ACC112 (cell line): ENCODE measurements around the gene HEYL.
"Not testable (repeated sequence)": the region's sequence is repeated elsewhere in the genome, so short reads cannot be mapped to it uniquely, and the experiment has no call there.

Experiments
- H2AFZ ChIP-seq: fragments of 200-600 bp; sonication (generic); one replicate; pipeline ENCODE4 v1.6.0; 2017; ENCODE audit warnings: antibody characterized with exemption, low read length; ENCODE audit not compliant: unreplicated experiment
- H3K27ac ChIP-seq: fragments of 200-600 bp; sonication (generic); 2 replicates; pipeline ENCODE4 v1.5.1; 2014; ENCODE audit warnings: low read depth, mild to moderate bottlenecking, antibody characterized with exemption, low read length, moderate library complexity
- H3K27me3 ChIP-seq: fragments of 200-600 bp; sonication (generic); 2 replicates; pipeline ENCODE4 v1.6.1; 2014; ENCODE audit warnings: mild to moderate bottlenecking, antibody characterized with exemption, low read length, moderate library complexity, mixed read lengths; ENCODE audit not compliant: insufficient read depth
- H3K36me3 ChIP-seq: fragments of 200-600 bp; sonication (generic); 2 replicates; pipeline ENCODE4 v1.6.1; 2016; ENCODE audit warnings: mild to moderate bottlenecking, antibody characterized with exemption, low read length, moderate library complexity, mixed read lengths; ENCODE audit not compliant: insufficient read depth
- H3K4me1 ChIP-seq: fragments of 200-600 bp; sonication (generic); one replicate; pipeline ENCODE4 v1.6.1; 2016; ENCODE audit warnings: low read length, mixed read lengths; ENCODE audit not compliant: insufficient read depth, unreplicated experiment, control insufficient read depth
- H3K4me3 ChIP-seq: fragments of 200-600 bp; sonication (generic); 2 replicates; pipeline ENCODE4 v1.5.1; 2014; ENCODE audit warnings: mild to moderate bottlenecking, low read depth, low read length
- H3K79me2 ChIP-seq: fragments of 200-600 bp; sonication (generic); one replicate; pipeline ENCODE4 v1.6.0; 2016; ENCODE audit warnings: low read length; ENCODE audit not compliant: control insufficient read depth, unreplicated experiment, insufficient read depth

The HEYL gene

GRCh38 chr1:39609618-39610331, 29.7 kb downstream of the HEYL start:
- H3K36me3 ChIP-seq, result no peaks in the 10 kb centered on the region
- peaks cover 5% of the 10 kb centered on the region for H3K4me1 ChIP-seq
- no peaks in the 10 kb centered on the region for H3K79me2 ChIP-seq
- no peak overlapping the region for H3K27ac ChIP-seq
- H2AFZ ChIP-seq, result no peak overlapping the region
- H3K4me3 ChIP-seq, result no peak overlapping the region
- H3K27me3 ChIP-seq, result no peaks in the 10 kb centered on the region

- H3K27me3 ChIP-seq, result no peaks in the 10 kb centered on the region
Observed at GRCh38 chr1:39608921-39609320, 30.5 kb downstream of the HEYL start.

GRCh38 chr1:39603677-39604076, 35.8 kb downstream of the HEYL start:
- not testable (repeated sequence) for H3K27ac ChIP-seq, H3K79me2 ChIP-seq, H2AFZ ChIP-seq, H3K4me1 ChIP-seq, H3K4me3 ChIP-seq, H3K36me3 ChIP-seq, H3K27me3 ChIP-seq

More at GRCh38 chr1:39608921-39609320, 30.5 kb downstream of the HEYL start:
- H3K27ac ChIP-seq, result no peak overlapping the region
- H3K4me3 ChIP-seq, result no peak overlapping the region
- H3K79me2 ChIP-seq, result no peaks in the 10 kb centered on the region
- H3K36me3 ChIP-seq, result no peaks in the 10 kb centered on the region
- peaks cover 5% of the 10 kb centered on the region for H3K4me1 ChIP-seq
- H2AFZ ChIP-seq, result no peak overlapping the region

- H2AFZ ChIP-seq, H3K4me3 ChIP-seq, H3K36me3 ChIP-seq, H3K79me2 ChIP-seq, H3K4me1 ChIP-seq, H3K27me3 ChIP-seq, H3K27ac ChIP-seq: not testable (repeated sequence)
Observed at GRCh38 chr1:39601667-39602255, 37.7 kb downstream of the HEYL start.

DNA sequence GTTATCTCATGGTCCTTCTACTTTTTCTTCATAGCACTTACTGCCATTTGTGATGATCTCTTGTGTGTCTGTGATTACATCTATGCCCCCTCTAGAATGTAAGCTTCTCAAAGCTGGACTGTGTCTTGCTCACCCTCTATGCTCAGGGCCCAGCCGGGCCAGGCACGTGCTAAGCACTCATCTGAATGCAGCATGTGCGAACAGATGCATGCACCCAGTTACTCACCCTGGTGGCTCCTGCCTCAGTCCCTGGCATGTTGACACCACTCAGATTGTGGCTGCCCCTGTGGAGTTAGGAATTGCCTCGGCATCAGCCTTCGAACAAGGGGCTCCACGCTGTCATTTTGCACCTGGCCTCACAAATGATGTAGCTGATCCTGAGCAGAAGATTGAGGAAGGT, 43.3 kb downstream of the HEYL start:
- peaks cover 20% of the 10 kb centered on the region for H3K27me3 ChIP-seq
- H3K4me3 ChIP-seq, result no peak overlapping the region
- no peaks in the 10 kb centered on the region for H3K79me2 ChIP-seq
- no peaks in the 10 kb centered on the region for H3K4me1 ChIP-seq
- no peak overlapping the region for H3K27ac ChIP-seq
- no peak overlapping the region for H2AFZ ChIP-seq
- no peaks in the 10 kb centered on the region for H3K36me3 ChIP-seq

- Histone ChIP-seq H3K27ac (no peak overlapping the region), H3K4me1 (no peaks in the 10 kb centered on the region), H3K4me3 (no peak overlapping the region), H2AFZ (no peak overlapping the region), H3K36me3 (no peaks in the 10 kb centered on the region), H3K79me2 (no peaks in the 10 kb centered on the region), H3K27me3 (peaks cover 13% of the 10 kb centered on the region)
Observed at GRCh38 chr1:39593386-39593785, 46.1 kb downstream of the HEYL start.

DNA sequence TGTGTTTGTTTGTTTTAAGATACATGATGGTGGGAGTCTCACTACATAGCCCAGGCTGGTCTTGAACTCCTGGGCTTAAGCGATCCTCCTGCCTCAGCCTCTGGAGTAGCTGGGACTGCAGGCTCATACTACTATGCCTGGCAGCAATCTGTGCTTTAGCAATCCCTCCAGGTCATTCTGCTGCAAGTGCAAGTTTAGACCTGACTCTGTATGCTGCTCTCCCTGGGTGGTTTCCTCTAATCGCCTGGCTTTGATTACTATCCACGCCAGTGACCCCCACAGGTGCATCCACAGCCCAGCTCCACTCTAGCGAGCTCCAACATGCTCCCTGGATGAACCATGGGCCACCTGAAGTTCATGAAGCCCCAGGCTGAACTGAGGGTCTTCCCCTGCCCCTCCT, 47.4 kb downstream of the HEYL start:
- no peak overlapping the region for H3K27ac ChIP-seq
- H3K4me3 ChIP-seq, result no peak overlapping the region
- no peaks in the 10 kb centered on the region for H3K4me1 ChIP-seq
- H3K36me3 ChIP-seq, result no peaks in the 10 kb centered on the region
- no peaks in the 10 kb centered on the region for H3K79me2 ChIP-seq
- H3K27me3 ChIP-seq, result peaks cover 13% of the 10 kb centered on the region
- no peak overlapping the region for H2AFZ ChIP-seq

GRCh38 chr1:39590546-39590945, 48.9 kb downstream of the HEYL start:
- Histone ChIP-seq H3K4me1 (no peaks in the 10 kb centered on the region), H3K27ac (no peak overlapping the region), H3K27me3 (peaks cover 12% of the 10 kb centered on the region), H3K79me2 (no peaks in the 10 kb centered on the region), H2AFZ (no peak overlapping the region), H3K4me3 (no peak overlapping the region), H3K36me3 (no peaks in the 10 kb centered on the region)

GRCh38 chr1:39585933-39586332, 53.5 kb downstream of the HEYL start:
- Histone ChIP-seq H2AFZ (no peak overlapping the region), H3K79me2 (no peaks in the 10 kb centered on the region), H3K27ac (no peak overlapping the region), H3K4me1 (no peaks in the 10 kb centered on the region), H3K4me3 (no peak overlapping the region), H3K27me3 (no peaks in the 10 kb centered on the region), H3K36me3 (no peaks in the 10 kb centered on the region)

DNA sequence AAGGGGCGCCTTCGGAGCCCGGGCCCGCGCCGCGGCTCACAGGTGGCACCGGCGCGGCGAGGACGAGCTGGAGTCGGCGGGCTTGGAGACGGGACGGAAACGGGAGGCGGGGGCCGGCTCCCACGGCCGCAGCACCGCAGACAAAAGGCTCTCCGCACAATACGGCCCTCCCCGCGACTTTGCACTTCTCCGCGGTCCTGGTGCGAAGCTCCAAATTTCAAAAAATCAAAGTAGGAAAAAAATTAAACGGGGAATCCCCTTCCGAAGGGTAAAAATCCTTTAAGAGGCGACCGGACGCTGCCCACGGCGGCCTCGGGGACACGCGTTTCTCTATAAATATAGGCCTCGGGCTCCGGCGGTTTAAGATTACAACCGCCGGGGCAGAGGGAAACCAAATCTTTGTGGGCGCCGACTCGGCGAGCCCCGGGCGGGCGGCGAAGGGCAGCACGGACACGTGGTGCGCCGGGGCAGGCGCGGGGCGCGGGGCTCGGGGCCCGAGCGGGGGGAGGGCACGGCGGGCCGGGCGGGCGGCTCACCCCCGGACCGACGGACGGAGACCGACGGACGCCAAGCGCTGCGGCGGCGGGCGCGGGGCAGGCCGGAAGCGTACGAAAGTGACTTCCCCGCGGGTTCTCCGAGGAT, 63.3 kb downstream of the HEYL start:
- peaks cover 22% of the 10 kb centered on the region for H3K4me1 ChIP-seq
- peak overlapping the region; percentile 98 for H3K4me3 ChIP-seq
- H3K36me3 ChIP-seq, result peaks cover 23% of the 10 kb centered on the region
- H3K27me3 ChIP-seq, result no peaks in the 10 kb centered on the region
- H3K27ac ChIP-seq, result peak overlapping the region; percentile 67
- peaks cover 57% of the 10 kb centered on the region for H3K79me2 ChIP-seq
- H2AFZ ChIP-seq, result no peak overlapping the region
